SHP77 (cell line): ENCODE results near the gene CCDC192.
"Not testable (repeated sequence)": the region's sequence is repeated elsewhere in the genome, so short reads cannot be mapped to it uniquely, and the experiment has no call there.

Experiments used
- DNase-seq, 2 experiments: peaks; one replicate each; lab custom pipeline; 2025; lab: John Stamatoyannopoulos, UW

The CCDC192 gene

DNA sequence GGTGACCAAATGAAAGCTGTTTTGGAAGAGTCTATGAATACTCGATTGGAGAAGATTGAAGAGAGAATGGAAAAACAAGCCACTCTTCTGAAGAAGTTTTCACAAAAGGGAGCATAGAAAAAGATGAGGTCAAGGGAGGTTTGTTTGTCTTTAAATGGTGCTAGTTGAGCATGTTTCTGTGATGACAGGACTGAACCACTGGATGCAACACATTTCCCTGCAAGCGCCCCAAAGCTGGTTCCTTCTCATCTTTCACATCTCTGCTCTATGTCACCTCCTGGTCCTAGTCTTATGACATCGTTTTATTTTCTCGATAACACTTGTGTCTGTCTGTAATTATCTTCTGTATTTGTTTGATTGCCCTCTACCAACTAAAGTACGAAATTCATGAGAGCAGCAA, 3.8 kb upstream of the CCDC192 start:
- DNase-seq = no peak

DNA sequence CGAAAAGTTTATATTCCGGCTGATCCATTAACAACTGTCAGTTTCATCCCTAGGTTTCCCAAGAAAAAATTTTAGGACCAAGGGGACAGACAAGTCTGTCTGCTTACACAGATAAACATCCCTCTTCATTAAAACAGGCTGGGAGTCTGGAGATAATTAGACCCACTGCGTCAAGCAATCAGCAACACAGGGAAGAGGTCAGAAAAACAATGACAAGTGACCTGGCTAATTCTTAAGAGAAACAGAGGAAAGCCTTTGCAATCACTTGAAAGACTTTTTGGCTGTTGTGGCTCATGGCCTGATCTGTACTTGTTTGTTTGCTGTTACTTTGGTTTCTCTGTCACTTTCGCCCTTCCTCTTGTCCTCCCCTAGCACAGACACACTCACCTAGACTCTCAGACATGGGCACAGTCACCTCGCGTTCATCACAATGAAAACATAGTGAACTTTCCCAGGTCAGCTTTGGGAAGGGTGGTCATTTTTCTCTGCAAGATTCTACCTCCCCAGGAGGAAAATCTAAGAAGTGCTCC, 2.9 kb upstream of the CCDC192 start:
- DNase-seq = no peak

DNA sequence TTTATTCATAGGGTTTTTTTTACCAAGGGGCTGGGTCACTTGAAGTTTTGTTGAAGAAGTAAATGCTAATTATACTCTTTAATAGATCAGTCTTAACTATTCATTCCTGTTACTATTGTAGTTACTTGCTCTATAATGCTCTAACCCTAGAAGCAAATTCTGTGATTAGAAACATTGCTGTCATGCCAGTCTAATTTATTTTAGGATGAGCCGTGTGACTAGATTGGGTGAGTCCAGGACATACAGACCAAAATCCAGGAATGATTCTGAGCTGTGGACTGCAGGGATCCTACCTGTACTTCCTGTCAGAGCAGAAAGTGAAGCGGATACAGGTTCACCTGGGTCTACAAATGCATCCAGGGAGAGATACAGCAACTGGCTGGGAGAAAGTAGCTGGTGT, 757 bp upstream of the CCDC192 start:
- no peak for DNase-seq

DNA sequence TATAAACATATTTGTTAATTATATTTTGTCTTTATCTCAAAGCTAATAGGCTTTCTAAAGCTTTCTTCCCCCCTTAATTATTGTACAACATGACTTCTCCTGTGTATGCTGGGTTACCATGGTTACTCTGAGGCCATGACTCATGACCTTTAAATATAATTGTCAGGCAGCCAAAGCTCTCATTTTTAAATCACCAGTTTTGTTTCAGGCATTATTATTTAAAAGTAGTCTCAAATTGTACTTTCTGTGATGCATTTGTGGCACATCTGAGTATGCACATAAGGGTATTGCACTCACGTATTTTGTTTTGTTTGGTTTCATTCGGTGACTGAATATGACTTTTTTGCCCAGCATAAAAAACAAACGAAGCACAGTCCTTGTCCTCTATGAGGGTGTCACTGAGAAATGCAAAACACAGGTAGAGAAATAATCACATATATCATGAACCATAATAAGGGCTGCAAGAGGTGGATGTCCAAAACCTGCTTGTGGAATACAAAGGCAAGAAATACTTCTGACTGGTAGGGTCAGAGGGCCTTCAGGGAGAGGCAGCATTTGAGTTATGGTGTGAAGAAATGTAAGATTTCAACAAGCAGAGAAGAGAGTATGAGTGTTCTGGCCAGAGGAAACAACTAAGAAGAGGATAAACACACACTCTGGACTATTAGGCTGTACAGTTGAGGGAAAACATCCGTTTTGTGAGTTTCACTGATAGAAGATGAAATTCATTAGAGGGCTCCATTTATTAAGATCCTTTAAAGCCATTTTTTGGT, 2.1 kb downstream of the CCDC192 start:
- DNase-seq = peak in 1 of 2 experiments; percentile 30

DNA sequence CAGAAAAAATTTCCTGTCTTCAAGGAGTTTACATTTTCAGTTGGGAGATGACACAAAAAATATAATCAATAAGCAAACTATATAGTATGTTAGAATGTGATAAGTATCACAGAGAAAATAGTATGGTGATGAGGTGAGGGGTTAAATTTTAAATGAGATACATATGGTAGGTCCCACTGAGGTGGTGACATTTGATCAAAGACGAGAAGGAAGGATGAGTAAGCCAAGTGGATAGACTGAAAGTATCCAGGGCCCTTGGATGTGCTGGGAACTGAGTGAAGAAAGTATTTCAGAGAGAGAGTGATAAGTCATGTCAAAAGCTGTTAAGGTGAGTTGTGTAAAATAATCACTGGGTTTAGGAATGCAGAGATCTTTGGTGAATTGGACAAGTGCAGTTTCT, 3.5 kb downstream of the CCDC192 start:
- no peak for DNase-seq

DNA sequence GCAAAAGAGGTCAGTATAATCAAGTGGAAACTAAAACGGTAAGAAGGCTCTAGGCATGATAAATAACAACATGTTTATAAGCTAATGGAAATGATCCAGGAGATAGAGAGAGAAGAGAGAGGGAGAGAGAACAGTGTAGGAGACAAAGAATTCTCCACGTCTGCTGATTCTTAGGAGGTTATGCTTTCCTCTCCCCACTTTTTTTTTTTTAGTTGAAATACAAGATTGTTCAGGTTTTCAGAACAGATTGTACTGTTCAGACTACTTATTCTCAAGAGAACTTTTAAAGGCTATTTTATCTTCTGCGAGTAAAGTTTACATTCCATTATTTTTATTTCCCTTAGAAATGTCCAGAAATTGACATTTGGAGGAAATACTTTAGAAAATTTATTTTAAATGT, 4.0 kb downstream of the CCDC192 start:
- no peak for DNase-seq

DNA sequence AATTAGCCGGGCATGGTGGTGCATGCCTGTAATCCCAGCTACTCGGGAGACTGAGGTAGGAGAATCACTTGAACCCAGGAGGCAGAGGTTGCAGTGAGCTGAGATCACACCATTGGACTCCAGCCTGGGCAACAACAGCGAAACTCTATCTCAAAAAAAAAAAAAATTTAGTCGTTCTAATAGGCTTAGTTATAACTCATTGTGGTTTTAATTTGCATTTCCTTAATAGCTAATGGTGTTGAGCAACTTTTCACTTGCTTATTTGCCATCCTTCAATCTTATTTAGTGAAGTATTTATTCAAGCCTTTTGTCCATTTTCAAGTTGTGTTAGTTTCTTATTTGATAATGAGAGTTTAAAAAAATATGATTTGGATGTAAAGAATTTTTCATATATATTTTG, 9.9 kb downstream of the CCDC192 start:
- not testable (repeated sequence) for DNase-seq

DNA sequence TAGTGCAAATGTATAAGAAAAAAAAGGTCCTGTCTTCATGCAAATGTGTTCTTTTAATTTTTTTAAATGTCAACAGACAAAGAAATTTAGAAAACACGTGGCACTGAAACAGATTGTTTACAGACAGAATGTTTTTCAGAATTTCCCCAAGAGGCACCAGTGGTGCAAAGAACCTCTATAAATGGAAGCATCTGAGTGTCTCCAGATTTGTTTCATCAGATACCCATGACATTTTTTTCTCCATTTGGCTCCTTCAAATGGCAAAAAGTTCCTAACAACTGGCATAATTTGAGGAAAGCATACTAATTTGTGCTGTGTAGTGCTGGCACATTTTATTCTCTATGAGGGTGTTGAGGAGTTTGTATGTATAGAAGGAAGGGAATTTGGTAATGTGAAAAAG, 15.0 kb downstream of the CCDC192 start:
- DNase-seq = no peak

DNA sequence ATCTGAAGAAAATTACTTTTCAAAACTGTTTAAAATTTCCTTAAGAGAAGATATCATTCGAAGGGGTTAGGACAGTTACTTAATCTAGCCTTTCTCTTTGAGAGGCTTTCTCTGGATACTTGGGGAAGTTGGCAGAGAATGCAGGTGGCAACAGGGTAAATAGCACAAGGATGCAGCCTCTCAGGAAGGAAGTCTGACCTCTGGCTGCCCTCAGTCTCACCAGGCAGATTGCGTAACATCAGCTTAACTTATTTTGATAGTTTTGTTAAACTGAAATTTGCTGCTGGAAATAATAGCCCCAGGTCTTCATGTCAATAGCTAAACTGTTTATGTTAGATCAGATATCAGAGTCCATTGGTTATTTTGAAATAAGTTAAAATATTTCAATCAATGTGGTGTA, 20.4 kb downstream of the CCDC192 start:
- DNase-seq = no peak

DNA sequence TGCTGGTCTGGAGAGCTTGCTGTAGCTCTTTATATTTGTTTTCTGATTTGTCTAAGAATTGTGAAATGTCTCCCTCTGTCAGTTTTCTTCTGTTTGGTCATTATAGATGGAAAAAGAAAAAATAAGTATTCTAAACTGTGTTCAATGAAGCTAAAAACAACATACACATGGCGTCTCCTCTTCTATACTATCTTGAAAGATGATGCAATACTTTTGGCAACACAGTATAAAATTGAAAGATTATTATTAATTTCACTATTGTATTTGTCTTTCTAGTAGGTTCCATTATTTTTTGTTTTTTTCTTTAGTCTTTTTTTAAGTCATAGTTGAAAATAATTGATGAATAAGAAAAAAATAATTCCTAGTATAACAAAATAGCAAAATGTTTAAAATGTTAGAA, 22.5 kb downstream of the CCDC192 start:
- no peak for DNase-seq

DNA sequence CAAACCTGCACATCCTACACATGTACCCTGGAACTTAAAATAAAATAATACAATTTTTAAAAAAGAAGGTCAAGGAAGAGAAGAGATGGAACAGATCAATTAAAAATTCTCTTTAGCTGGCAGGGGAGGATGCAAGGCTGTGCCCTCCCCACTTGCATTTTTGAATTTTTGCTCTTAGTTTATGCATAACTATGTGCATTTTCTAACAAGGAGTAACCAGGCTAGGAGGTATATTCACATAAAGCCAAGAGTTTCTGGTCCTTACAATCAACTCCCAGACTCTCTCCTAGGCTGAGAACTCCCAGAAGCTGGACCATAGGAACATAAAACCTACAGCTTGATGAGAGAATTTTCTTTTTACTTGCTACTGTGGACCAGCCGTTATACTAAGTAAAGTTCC, 29.8 kb downstream of the CCDC192 start:
- DNase-seq = no peak

DNA sequence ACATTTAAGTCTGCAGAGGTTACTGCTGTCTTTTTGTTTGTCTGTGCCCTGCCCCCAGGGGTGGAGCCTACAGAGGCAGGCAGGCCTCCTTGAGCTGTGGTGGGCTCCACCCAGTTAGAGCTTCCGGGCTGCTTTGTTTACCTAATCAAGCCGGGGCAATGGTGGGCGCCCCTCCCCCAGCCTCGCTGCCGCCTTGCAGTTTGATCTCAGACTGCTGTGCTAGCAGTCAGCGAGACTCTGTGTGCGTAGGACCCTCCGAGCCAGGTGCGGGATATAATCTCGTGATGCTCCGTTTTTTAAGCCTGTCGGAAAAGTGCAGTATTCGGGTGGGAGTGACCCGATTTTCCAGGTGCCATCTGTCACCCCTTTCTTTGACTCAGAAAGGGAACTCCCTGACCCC, 36.2 kb downstream of the CCDC192 start:
- not testable (repeated sequence) for DNase-seq

DNA sequence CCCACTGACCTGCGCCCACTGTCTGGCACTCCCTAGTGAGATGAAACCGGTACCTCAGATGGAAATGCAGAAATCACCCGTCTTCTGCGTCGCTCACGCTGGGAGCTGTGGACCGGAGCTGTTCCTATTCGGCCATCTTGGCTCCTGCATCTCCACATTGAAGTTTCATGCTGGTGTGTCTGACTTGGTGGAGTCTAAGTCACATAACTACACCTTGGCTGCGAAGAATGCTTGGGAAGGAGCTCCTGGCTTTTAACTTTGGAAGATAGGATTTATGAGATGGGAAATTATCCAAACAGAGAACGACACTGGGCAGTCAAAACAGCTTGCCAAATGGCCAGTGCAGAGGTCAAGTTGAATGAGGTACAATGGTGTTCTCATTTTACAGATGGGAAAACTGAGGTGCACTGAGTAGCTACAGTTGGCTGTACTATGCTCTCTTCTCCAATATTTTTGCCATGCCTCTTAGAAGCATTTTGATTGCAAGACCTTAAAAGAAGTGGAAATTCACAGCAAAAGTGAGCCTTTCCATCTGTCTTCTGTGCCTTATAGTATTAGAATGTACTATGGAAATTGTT, 36.7 kb downstream of the CCDC192 start:
- DNase-seq = no peak

DNA sequence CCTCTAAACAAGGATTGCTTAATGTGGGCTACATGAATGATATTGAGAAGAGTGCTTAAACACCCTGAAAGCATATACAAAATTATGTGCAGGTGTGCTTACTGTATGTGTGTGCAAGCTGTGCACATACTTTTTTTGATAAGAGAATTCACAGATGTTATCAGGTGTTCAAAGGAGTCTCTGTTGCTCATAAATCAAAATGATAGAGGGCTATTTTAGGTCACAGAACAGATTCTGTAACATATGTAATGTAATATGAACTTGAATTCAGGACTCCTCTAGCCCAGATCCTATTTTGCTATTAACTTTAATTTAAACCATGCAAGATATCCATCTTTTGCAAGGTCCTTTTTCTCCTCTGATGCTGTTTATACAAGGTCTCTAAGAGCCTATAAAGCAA, 38.2 kb downstream of the CCDC192 start:
- no peak for DNase-seq

DNA sequence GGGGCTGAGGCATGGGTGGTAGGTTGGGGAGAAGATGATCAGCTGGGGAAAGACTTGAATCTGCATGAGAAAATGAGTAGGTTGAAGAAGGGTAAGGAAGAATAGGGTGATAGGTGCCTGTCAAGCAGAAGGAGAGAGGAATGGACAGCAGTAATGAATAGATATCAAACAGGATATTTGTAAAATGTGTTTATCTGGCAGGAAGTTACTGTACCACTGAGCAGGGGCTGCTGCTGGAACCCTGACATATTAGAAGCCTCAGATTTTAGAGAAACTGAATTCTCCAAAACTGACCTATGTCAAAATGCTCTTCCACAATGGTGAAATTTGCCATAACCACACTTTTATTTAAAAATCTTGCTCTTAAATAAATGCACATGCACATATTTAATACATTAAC, 41.0 kb downstream of the CCDC192 start:
- DNase-seq = no peak

DNA sequence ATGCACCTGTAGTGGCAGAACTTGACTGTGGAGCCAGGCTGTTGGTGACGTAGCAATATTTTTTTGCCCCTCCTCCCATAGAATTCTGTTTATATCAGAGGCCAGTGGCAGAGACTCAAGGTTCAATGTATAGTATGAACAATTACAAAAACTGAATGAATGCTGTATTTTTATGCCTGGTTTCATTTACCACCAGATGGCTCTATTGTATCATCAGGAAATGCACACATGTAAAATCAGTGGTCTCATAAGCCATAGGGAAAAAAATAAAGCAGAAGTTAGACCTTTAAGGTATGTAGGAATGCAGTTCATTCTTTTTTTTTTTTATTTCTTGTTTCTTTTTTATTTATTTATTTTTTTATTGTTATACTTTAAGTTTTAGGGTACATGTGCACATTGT, 43.6 kb downstream of the CCDC192 start:
- DNase-seq = peak in 1 of 2 experiments; percentile 4

DNA sequence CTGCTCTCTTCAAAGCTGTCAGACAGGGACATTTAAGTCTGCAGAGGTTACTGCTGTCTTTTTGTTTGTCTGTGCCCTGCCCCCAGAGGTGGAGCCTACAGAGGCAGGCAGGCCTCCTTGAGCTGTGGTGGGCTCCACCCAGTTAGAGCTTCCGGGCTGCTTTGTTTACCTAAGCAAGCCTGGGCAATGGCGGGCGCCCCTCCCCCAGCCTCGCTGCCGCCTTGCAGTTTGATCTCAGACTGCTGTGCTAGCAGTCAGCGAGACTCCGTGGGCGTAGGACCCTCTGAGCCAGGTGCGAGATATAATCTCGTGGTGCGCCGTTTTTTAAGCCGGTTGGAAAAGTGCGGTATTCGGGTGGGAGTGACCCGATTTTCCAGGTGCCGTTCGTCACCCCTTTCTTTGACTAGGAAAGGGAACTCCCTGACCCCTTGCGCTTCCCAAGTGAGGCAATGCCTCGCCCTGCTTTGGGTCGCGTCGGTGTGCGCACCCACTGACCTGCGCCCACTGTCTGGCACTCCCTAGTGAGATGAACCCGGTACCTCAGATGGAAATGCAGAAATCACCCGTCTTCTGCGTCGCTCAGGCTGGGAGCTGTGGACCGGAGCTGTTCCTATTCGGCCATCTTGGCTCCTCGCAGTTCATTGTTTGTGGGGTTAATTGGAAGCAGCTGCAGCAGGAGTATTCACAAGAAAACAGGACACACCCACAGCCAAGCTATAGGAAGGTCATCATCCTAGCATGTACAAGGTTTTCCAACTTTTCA, 49.5 kb downstream of the CCDC192 start:
- not testable (repeated sequence) for DNase-seq

DNA sequence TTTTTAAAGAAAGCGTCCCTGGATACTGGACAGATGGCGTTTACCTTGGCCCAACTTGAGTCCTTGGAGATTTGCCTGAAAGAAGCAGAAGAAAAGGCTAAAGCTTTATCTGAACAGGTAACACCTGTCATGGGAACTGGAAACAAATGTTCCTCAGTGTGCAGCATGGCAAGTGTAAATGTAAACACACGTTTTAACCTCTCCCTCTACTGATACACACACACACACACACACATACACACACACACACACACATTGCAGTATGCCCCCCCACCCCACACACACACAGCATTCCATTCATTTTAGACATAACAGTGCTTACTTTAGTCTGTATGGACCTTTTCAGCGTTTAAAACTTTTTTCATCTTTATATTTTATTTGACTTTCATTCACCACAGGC, 51.1 kb downstream of the CCDC192 start:
- DNase-seq = no peak

DNA sequence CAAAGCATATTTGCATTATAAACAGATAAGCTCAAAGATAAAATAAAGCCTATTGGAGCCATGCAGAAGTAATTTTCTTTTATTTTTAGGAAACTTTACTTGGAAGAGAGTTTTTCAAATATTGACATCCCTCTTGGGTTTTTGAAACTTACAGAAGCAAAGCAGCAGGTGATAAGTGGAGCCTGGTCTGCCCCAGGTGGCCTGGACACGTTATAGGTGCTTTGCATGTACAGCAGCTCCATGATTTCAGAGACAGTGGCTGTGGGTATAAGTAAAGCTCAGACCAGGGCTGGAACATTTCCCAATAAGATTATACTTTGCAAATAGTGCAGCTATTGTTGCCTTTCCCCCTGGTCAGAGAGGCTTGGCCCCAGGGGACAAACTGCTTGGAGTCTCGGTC, 51.5 kb downstream of the CCDC192 start:
- no peak for DNase-seq

DNA sequence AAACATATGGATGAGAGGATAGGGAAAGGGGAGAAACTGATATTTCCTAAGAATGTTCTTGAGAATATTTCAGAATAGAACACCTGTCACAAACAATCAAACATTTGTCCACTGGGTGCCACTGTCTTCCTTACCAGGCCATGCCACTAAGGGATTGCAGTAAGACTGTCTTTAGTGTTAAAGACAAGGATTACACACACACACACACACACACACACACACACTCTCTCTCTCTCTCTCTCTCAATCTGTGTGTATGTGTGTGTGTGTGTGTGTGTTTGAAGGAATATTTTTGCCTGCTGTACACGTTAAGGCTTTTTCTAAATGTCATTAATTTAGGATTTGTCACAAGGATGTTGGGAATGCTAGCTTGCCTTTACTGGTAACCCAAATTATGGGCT, 54.4 kb downstream of the CCDC192 start:
- peak; percentile 13 to 21 for DNase-seq

DNA sequence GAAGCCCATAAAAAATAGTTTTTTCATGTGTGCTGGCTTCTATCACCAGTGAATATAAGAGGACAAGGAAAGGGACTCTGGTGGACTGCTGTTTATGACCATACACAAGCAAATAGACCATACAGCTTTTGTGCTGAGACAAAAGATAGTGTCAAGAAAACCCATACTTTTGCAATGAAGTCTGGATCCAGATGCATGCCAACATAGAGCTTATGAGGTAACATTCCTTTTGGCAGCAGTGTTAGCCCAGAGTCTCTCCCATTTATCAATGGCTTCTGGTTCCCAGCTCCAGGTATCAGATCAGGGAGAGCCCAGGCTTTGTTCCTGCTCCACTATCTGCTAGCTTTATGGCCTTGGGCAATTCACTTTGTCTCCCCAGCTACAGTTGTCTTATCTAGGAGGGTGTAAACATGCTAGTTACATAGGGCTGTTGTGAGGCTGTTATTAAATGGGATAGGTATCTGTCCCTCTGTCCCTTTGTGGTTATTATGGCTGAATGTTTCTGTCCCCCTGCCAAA, 55.6 kb downstream of the CCDC192 start:
- no peak for DNase-seq

DNA sequence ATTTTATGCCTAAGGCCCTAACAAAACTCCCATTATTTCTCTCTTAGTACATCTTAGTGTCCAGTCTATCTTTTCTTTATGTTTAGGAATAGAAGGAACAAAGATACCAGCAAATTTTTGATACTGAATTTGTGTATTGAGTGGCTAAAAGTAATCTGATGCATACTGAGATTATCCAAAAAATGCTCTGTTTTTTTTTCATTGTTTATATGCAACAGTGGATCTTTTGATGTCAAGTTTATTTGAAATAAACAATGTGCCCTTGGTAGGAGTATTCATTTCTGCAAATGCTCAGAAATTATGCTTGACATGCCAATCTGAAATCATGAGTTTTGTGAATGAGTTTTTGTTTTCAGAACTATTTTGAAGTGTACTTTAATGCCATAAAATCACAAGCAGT, 58.7 kb downstream of the CCDC192 start:
- no peak for DNase-seq

DNA sequence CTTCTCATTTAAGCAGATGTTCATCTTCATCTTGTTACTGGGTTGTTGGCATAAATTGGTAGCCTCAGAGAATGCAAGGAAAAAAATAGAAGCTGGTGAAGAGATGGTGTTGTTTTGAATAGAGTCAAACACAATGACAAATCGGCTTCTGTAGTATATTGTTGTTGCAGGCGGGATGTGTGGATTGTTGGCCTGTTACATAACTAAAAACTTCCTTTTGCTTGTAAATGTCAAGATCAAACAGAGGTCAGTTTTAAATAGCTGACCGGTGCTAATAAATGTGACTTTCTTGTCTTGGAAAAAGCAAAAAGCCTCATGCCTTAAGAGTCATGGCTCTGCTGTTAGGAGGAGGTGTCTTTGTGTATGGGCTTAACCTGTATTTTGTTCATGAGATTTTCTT, 59.2 kb downstream of the CCDC192 start:
- no peak for DNase-seq
